Activated CD4-positive, alpha-beta T cell treated with anti-CD3 and anti-CD28 coated beads, Interleukin-2, amount 50 U/mL, for 48 hours (primary cell): ENCODE results near the gene ACTL7A.

Experiments used
- DNase-seq, 2 experiments: peaks; one replicate each; pipeline ENCODE4 v3.0.0-alpha.2; 2020

ACTL7A gene

GRCh38 chr9:108850293-108850897, 11.7 kb upstream of the ACTL7A start:
- DNase-seq: no peak

GRCh38 chr9:108851138-108851537, 10.9 kb upstream of the ACTL7A start:
- no peak for DNase-seq

GRCh38 chr9:108852079-108852478, 10.0 kb upstream of the ACTL7A start:
- DNase-seq: no peak

- DNase-seq: no peak
Observed at GRCh38 chr9:108854094-108854493, 8.0 kb upstream of the ACTL7A start.

GRCh38 chr9:108854641-108855528, 7.2 kb upstream of the ACTL7A start:
- no peak for DNase-seq

GRCh38 chr9:108855529-108855886, 6.6 kb upstream of the ACTL7A start:
- no peak for DNase-seq

GRCh38 chr9:108855888-108856287, 6.2 kb upstream of the ACTL7A start, which contains the start of gene ACTL7B:
TSS of gene ACTL7B (minus strand) at chr9:108855986. CDS start at chr9:108855930, 56 bp downstream.
- DNase-seq: no peak

GRCh38 chr9:108857572-108857971, 4.5 kb upstream of the ACTL7A start:
- DNase-seq: no peak

GRCh38 chr9:108859459-108860114, 2.5 kb upstream of the ACTL7A start:
- no peak for DNase-seq

- no peak for DNase-seq
Observed at GRCh38 chr9:108860354-108860753, 1.7 kb upstream of the ACTL7A start.

GRCh38 chr9:108860764-108861163, 1.3 kb upstream of the ACTL7A start:
- DNase-seq: no peak

GRCh38 chr9:108861464-108861863, 602 bp upstream of the ACTL7A start:
- DNase-seq: no peak

- DNase-seq: no peak
Observed at GRCh38 chr9:108863891-108864290, 1.8 kb downstream of the ACTL7A start.

GRCh38 chr9:108864446-108864845, 2.4 kb downstream of the ACTL7A start:
- DNase-seq: no peak

- DNase-seq: no peak
Observed at GRCh38 chr9:108865037-108865436, 3.0 kb downstream of the ACTL7A start.

- DNase-seq: no peak
Observed at GRCh38 chr9:108866001-108866420, 3.9 kb downstream of the ACTL7A start.

- no peak for DNase-seq
Observed at GRCh38 chr9:108867116-108867515, 5.0 kb downstream of the ACTL7A start.

- no peak for DNase-seq
Observed at GRCh38 chr9:108867829-108868228, 5.8 kb downstream of the ACTL7A start.

GRCh38 chr9:108869092-108869725, 7.1 kb downstream of the ACTL7A start:
- no peak for DNase-seq

GRCh38 chr9:108874058-108874788, 12.2 kb downstream of the ACTL7A start:
- DNase-seq: no peak

- no peak for DNase-seq
Observed at GRCh38 chr9:108876425-108876824, 14.4 kb downstream of the ACTL7A start.

- no peak for DNase-seq
Observed at GRCh38 chr9:108877524-108877923, 15.5 kb downstream of the ACTL7A start.
